ENCODE data around the gene SFMBT2.

- TF ChIP-seq CTCF (IDR thresholded peaks at IDR 0.05) = no peak
- TF ChIP-seq POLR2A (IDR thresholded peaks at IDR 0.05) = no peak
Observed at GRCh38 chr10:7308826-7309225, 102.0 kb downstream of the SFMBT2 start.
